Activated T-cell treated with anti-CD3 and anti-CD28 coated beads, Interleukin-2, amount 50 U/mL, for 48 hours (primary cell): ENCODE measurements around the gene RPGRIP1L.

ENCODE experiments used
- DNase-seq, 2 experiments: peaks; one replicate each; pipeline ENCODE4 v3.0.0-alpha.2; 2020

RPGRIP1L gene

DNA sequence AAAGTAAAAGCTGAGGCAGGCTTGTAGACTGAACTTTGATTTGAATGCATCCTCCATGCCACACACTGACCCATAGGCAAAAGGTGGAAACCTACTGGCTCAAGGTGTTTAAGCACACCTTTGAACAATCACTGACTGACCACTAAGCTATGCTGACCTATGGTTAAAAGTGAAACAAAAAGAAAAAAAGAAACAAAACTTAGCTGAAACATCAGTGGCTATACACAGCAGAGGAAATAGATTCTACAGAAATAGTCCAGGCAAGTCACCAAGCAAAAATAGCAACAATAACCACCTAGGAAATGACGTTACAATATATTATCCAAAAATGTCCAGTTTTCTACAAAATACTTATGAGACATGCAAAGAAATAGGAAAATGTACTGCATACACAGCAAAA is 60.2 kb downstream of the RPGRIP1L start:
- no peak for DNase-seq

DNA sequence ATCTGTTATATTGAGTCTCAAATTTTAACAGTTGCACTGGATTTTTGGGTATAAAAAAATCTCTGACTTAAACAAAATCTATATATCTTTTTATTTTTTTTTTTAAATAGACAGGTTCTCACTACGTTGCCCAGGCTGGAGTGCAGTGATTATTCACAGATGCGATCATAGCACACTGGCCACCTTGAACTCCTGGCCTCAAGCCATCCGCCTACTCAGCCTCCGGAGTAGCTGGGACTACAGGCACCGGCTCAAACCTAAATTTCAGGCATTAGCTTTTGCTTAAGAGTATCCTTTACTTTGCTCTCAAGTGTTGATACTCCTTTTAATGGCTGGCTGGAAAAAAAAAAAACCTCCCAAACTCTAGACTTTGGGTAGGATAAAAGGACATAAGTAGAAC is 61.6 kb downstream of the RPGRIP1L start:
- no peak for DNase-seq

DNA sequence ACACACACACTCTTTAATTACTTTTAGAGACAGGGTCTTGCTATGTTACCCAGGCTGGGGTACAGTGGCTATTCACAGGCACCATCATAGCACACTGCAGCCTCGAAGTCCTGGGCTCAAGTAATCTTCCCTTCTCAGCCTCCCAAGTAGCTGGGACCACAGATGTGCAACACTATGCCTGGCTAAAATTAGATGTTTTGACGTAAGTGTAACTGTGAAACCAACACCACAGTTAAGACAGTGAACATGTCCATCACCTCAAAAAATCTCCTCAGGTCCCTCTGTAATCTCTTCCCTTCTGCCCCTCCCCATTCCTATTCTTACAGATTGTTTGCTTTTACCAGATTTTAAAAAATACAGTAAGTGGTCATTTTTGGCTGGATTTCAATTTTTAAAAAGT is 66.7 kb downstream of the RPGRIP1L start:
- DNase-seq: no peak

DNA sequence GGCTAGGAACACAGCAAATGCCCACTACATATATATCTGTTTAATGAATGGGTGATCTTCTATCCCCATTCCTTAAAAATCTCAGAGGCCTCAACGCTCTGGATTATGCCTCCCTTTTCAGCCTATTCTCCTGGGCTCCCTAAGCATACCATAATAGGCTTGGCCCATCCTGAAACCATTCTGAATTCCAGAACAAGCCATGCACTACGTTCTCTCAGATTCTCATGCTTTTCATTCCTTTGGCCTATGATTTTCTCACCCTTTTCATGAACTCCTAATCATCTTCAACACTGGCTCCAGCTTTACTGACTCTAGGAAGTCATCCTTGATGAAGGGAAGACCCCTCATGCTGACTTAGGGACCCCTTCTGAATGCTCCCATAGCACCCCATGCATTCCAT is 71.1 kb downstream of the RPGRIP1L start:
- no peak for DNase-seq

DNA sequence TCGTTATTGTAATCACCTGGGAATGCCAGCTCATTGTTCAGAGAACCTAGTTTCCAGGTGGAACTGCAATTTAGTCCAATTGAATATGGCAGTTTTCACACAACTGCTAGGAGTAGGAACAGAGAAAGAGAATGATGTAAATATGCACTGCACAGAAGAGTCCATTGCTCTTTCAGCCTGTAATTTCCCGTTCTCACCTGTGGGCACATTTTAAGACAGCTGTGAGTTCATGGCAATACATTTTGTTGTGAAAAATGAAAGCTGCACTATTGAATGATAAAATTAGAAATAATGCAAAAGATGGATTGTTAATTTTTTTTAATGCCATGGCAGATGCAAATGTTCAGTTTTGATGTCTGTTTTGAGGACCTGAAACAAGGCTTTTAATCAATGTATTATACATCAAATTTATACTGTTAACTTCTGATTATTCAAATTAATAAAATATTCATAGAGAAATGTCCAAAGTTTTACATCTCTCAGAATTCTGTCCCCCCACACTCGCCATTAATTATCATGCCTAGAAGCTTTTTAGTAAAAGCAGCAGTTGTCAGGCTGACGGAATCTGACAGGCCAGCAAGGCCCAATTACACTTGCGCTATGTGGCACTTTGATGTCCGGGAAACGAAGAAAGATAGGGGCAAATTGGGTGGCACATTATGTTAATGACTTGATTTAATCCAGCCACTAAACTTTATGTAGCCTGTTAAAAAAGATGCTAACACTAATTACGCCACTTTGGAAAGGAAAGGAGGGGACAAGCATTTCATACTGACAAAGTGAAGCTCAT is 72.2 kb downstream of the RPGRIP1L start:
- DNase-seq: no peak

DNA sequence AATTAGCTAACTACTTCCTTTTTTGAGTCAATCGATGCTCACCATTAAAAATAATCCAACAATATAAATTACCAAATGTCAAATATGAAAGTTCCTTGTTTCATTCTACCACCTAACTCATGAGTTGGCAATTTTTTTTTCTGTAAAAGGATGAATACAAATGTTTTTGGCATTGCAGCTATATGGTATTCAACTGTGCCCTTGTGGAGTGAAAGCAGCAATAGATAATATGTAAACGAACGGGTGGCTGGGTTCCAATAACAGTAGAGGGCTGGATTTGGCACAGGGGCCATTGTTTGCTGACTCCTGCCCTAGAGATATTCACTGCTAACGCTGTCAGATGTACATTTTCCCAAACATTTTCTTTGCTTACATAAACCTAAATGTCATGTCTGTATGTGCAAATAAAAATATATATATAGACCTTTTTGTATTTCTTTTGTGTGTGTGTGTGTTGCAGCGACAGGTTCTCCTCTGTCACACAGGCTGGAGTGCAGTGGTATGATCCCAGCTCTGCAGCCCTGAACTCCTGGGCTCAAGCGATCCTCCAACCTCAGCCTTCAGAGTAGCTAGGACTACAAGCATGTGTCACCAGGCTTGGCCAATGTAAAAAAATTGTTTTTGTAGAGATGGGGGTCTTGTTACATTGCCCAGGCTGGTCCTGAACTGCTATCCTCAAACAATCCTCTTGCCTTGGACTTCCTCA is 73.9 kb downstream of the RPGRIP1L start:
- DNase-seq: no peak

DNA sequence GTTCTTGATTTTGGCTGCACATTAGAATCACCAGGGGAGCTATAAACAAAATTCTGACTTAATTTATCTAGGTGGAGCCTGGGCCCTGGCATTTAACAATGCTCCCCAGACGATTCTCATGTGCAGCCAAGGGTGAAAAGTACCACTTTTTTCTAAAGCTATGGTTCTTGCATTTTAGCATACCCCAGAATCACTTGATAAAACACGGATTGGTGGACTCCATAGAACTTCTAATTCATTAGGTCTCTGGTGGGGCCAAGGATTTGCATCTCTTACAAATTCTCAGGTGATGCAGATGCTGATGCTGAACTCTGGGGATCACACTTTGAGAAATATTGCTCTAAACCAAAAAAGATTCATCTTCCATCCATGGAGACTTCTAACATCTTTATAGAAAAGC is 74.5 kb downstream of the RPGRIP1L start:
- no peak for DNase-seq

DNA sequence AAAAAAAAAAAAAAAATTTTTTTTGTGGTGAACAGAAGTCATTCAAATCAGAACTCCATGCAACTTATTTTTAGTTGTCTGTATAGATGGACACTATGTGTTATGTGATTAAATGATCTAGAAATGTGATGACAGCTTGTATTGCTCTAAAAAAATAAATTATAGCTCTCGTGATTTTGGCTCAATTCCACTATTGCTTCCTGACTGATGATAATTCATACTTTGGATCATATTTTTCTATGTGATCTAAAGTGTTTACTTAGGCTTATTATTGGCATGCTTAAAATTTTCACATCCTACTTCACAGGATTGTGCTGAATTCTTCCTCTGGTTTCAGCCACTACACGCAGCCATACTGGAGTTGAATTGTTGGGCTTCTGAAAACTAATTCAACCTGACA is 76.8 kb downstream of the RPGRIP1L start:
- DNase-seq: no peak

DNA sequence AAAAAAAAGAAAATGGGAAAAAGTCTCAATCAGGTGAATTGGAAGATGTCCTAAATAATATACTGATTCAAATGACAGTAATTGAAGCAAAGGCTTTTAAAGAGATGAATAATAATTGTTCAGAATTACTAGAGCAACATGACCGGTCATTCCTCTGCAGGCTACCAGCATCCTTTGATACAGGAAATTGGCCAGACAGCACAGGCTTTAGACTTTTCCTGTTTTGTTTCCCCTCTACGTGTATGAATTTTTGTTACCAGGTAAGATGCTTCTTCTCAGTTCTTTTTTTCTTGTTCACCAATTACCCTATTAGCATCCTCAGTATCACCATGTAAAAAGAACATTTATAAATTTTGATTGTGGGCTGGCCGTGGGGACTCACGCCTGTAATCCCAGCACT is 77.5 kb downstream of the RPGRIP1L start:
- no peak for DNase-seq

DNA sequence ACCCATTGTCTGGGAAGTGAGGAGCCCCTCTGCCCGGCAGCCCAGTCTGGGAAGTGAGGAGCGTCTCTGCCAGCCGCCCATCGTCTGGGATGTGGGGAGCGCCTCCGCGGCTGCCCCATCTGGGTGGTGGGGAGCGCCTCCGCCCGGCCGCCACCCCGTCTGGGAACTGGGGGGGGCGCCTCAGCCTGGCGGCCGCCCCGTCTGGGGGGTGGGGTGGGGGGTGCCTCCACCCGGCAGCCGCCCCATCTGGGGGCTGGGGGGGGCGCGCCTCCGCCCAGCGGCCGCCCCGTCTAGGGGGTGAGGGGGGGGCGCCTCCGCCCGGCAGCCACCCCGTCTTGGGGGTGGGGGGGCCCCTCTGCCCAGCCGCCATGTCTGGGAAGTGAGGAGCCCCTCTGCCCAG is 78.4 kb downstream of the RPGRIP1L start:
- no peak for DNase-seq

DNA sequence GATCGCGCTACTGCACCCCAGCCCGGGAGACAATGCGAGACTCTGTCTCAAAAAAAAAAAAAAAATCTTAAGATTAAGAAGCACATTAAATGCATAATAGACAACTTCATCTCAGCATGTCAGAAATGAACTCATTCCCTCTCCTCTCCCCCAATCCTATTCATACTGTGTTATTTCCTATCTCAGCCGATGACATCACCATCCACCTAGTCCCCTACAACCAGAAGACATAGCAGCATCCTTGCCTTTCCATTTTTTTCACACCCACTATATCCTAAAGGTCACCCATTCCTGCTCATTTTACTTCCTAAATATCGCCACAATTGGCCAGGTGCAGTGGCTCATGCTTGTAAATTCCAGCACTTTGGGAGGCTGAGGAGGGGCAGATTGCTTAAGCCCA is 81.3 kb downstream of the RPGRIP1L start:
- no peak for DNase-seq

DNA sequence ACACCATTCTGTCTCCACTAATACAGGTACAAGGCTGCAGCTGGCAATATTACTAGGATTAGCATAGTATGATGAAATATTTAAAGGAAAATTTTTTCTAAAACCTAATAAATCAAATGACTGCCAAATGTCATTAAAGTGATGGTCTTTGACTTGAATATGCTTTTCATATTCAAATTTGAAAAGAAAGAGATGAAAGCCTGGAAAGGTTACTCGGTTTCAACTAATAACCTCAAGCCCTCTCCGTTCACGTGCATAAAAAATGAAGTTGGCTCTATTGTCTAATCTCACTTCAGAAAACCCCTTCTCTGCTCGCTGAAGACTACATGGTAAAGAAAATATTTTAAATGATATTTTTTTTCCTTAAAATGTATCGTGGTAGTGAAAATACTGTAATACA is 83.2 kb downstream of the RPGRIP1L start:
- DNase-seq: no peak

DNA sequence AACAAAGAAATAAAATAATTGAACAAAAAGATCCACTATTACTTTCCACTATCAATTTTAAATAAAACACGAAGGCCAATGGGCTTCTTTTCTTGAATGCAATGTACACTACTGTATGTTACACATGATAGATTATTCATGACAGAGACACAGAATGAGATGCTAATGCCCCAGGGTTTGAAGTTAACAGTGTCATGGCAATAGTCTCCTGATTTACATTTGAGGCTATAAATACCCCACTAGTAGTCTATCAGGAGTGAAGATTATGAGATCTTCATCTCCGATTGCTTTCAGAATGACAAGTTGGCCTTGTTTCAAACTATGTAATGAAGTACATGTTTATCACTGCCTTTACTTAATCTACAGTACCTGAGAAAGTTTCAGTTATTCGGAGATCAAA is 84.4 kb downstream of the RPGRIP1L start:
- DNase-seq: no peak

DNA sequence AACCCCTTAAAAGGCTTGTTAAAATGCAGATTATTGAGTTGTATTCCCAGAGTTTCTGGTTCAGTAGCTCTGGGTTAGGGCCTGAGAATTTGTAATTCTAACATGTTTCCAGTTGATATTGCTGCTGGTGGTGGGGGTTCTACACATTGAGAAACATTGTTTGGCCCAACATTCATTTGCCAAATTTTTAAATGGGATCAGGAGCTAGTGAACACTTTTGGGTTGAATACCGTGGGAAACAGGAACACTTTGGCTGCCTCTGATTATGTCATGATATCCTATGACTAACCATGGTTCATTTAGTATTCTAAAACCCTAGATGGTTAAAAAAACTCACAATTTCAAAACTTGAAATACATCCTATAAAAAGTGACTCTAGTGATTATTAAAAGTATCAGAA is 89.3 kb downstream of the RPGRIP1L start:
- DNase-seq: no peak

DNA sequence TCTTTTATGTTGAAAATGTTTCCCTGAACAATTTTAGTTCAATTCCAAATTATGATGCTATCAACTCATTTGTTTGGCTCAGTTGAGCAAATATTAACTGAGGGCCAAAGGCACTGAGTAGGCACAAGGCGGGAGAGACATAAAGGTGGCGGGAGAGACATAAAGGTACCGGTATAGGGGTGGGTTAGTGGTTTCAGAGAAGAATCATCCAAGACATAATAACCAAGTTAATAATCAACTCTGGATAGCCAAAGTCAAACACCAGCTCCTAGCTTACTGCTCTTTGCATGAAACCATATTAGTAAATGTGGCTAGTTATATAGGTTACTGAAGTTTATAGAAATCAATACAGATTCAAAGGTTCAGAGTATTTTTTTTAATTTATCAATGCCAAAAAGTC is 91.7 kb downstream of the RPGRIP1L start:
- DNase-seq: no peak

DNA sequence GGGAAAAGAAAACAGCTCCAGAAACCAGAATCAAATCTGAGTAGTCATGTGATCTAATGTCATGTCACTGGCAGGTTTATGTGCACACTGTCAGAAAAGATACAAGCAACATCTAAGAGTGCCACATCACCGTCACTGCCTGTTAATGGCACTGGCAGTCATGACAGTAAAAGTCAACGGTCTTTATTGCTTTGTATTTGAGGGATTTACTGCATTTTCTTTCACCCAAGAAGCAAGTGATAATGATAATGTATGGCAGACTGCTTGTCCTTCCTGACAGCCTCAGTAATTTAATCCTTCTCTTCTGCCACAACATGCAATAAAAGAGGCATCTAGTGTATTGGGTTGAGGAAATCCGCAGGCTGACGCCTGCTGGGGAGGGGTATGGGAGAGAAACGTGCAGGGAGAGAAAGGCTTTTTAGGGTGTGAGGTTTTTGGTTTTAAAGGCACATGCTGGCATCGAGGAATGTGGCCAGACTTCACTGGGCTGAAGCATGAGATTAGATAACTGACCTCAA is 92.4 kb downstream of the RPGRIP1L start:
- DNase-seq: no peak

DNA sequence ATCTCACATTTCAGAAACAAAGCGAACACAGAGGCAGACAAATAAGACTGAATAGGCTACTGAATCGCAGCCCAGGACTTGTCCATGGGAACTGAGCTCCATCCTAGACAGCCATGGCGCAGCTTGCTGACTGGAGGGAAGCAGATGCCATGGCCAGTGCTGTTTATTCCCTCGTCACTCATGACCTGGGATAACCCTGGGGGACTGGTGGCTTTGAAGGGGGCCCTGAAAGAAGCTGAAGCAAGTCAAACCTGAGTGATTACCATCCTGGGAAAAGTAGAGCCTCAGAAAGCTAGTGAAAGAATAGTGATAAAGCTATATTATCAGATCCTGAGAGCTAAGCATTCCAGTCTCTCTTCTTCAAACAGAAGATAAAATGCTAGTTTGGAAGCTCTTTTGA is 94.1 kb downstream of the RPGRIP1L start:
- no peak for DNase-seq

DNA sequence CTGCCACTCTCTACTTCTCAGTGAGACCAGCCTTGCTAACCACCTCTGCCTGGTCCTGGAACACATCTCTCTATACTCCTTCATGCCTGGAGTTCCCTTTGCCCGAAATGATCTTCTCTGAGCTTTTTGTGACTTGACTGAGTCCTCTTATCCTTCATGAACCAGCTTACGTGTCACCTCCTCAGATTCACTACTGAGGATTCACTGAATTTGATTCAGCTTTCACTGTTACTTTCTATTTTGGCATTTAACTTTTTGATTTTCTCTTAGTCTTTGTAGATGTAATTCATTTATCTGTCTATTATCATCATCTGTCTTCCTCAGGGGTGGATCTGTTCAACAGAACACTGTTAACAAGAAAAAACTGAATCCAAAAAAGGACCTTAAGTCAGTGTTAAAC is 95.6 kb downstream of the RPGRIP1L start:
- no peak for DNase-seq

DNA sequence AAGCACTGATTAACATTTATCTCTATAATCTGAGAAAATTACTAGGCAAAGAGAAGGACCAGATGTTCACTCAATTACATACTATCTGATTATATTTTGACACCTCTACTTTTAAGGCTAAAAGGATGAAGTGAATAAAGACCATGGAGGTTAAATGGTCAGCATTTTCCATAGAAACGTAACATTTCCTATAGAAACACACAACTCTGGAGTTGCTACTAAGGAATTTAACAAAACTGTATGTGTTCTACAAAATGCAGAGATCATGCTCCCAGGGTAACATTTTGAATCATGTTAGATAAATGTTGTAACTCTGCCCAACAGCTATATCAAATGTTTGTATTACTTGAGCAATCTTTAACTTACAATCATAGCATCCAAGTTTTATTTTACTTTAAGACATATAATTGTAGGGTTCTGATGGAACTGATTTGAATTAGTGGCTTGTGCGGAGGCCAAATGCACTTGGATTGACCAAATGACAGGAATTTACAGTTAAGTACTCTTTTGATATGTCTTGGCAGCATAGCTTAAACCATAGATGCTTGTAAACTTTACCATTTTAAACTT is 97.7 kb downstream of the RPGRIP1L start:
- no peak for DNase-seq

DNA sequence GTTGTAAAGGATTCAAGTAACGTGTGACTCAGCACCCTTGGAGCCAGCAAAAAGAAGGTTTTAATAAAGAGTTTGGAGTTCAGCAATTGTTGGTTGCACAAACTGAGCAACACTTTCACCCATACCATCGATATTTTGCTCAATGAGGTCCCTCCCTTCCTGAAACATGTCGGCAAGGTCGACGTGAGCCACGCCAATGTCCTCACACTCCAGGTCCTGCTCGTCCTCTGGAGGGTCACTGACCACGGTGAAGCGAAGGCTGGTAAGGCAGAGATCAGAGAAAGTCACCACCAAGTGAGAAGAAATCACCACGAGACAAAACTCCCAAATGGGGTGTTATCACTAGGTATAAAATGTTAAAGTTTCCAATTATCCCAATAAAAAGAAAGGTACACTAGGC is 98.3 kb downstream of the RPGRIP1L start:
- DNase-seq: no peak

DNA sequence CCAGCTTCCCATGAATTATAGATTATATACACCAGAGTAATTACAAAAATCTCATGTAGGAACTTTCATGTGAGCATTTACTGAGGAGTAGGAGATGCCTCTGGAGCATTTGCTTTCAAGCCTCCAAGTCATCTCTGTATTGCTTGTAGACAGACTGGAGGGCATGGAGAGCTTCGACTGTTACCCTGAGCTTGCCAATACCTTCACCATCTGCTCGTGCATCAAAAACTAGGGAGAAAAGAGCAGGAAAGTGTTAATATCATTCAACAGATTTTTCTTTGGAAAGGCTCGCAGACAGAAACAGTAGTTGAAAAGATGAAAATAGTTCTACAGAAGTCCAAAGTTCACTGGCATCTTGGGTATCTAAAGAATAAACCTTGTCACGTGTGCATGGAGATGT is 101.7 kb downstream of the RPGRIP1L start:
- DNase-seq: no peak

DNA sequence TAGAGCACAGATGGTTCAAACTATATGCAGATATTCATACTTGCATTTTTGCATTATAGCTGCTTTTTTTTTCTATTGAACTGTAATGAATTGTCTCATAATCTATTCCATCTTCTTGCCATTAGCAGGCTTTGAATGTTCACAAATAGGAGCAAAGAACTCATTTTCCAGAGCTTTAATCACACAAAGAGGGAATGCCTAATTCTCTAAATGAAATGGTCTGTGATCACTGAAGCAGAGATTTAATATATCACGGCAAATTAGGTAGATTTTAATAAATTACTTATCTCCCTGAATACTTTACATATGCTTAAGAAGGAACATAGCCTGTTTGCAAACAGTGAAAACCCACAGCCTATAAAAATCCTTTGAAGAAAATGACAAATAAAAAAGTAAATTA is 103.0 kb downstream of the RPGRIP1L start:
- no peak for DNase-seq

DNA sequence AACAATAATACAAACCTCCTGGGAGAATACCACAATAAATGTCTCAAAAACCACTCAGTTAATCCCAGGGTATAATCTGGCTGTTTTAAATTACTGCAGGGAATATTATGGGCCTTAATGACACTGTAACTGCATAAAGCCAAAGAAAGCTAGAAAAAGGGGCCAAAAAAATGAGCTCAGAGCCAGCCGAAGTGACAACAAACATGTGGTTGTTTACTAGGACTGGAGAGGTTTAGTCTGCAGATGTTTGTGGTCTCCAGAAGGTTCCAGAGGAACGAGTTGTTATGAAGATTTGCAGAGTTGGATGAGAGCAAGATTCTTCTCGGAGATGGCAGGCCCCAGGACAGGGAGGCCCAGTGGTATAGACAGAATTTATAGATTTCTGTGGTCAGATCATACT is 103.5 kb downstream of the RPGRIP1L start:
- no peak for DNase-seq

DNA sequence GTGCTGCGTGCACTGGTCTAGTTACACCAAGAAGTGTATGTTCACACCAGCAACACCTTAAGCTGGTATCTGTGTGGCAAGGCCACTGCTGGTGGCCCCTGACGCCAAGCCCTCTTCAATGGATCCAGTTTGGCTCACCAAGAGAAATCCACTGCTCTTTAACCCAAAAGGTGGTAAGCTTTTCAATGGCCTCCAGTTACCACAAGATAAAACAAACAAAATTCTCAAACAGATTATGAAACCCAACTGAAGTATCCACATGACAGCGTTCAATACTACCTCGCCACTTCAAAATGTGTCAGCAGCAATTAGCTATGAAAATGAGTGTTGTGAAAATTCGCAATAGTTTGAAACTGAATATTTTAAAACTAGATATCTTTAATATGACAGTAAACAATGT is 104.1 kb downstream of the RPGRIP1L start:
- no peak for DNase-seq
